LNCaP clone FGC (cell line): Measurements from ENCODE around the gene C2orf81.

Source experiments
- DNase-seq: peaks from one replicate; pipeline ENCODE4 v3.0.0-alpha.2; 2011; ENCODE audit warnings: low read depth
- H3K4me3 ChIP-seq: 2 replicates; pipeline ENCODE4 v1.5.1; 2011; ENCODE audit warnings: mild to moderate bottlenecking, low read depth, low read length, control low read depth
- TF ChIP-seq, protein P1 (sequence below): IDR thresholded peaks from 2 replicates; pipeline ENCODE4 v1.5.1; 2012; ENCODE audit warnings: mild to moderate bottlenecking; ENCODE audit not compliant: control insufficient read depth, insufficient read depth; ENCODE audit errors: extremely low read depth

Gene C2orf81

DNA sequence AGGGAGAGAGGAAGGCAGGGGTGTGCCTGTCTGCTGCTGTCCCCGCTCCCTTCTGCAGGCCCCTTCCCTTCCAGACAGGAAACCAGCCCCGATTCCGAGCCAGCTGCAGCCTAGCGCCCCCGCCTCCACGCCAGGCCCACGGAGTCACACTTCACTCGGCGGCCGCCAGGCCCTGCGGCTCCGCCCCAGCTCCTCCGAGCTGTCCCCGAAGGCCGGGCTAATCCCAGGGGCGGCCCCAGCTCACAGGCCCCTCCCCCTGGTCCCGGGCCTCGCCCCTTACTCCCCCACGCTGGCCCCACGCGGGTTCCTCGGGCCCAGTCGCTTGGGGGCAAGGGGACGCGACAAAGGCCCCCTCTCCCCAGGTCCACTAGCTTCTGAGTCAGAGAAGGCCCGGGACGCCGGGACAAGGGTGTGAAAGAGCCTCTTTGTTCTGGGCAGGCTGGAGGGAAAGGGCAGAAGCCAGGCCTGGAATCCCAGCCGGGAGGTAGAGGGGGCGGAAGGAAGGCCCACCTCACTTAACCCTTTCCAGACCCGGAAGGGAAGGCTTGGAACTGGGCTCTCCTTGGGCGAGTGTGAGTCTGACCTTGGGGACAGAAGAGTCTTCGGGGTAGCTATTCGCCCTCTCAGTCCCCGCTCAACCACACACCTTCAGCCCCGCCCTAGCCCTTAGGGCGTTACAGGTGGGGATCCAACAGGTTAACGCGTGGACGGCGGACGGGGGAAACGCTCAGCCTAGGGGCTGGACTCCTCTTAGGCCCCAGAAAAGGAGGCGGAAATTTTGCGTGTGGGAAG lies 19.2 kb upstream of the C2orf81 start:
- H3K4me3 ChIP-seq, result peak overlapping the region; percentile 67
- TF ChIP-seq, protein P1, sequence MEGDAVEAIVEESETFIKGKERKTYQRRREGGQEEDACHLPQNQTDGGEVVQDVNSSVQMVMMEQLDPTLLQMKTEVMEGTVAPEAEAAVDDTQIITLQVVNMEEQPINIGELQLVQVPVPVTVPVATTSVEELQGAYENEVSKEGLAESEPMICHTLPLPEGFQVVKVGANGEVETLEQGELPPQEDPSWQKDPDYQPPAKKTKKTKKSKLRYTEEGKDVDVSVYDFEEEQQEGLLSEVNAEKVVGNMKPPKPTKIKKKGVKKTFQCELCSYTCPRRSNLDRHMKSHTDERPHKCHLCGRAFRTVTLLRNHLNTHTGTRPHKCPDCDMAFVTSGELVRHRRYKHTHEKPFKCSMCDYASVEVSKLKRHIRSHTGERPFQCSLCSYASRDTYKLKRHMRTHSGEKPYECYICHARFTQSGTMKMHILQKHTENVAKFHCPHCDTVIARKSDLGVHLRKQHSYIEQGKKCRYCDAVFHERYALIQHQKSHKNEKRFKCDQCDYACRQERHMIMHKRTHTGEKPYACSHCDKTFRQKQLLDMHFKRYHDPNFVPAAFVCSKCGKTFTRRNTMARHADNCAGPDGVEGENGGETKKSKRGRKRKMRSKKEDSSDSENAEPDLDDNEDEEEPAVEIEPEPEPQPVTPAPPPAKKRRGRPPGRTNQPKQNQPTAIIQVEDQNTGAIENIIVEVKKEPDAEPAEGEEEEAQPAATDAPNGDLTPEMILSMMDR, result no peak
- no peak for DNase-seq

GRCh38 chr2:74439803-74440377 lies 18.5 kb upstream of the C2orf81 start:
- TF ChIP-seq, protein P1, result no peak
- peak overlapping the region; percentile 67 for H3K4me3 ChIP-seq
- DNase-seq, result no peak

DNA sequence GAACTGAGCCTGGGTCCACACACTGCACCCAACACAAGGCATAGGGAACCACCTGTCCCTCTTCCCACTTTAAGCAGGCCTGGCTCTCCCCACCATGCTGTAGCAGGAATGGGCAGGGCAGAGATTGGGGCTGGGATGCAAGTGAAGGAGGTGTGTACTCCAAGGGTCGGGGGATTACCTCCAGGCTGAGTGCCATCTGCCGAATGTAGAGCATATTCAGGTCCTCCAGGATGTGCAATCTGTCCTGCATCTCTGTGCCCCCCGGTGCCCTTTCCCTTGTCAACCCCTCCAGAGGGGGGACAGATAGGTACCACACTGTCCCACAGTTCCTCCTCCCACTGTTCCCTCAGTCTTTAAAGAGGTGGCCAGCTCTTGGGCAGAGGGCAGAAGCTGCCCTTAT lies 18.0 kb upstream of the C2orf81 start:
- TF ChIP-seq, protein P1, result no peak
- no peak for DNase-seq
- peak overlapping the region; percentile 67; the same call in 1 of the 2 replicates for H3K4me3 ChIP-seq

DNA sequence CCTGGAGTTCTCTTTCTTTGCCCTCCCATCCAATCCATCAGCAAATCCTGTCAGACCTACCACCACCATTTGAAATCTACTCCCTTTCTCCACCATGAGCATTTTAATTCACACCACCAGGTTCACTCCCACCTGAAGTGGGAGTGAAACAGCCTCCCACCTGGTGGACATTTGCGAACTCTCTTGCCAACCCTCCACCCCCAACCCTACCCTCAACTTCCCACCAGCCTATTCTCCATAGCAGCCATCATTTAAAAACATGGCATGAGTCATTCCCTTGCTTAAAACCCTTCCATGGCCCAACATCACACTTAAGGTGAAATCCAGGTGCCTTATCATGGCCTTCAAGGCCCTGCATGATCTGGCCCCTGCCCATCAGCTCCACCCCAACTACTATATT lies 16.8 kb upstream of the C2orf81 start:
- TF ChIP-seq, protein P1, result no peak
- DNase-seq, result no peak
- no peak overlapping the region for H3K4me3 ChIP-seq

- no peak for DNase-seq
- no peak overlapping the region for H3K4me3 ChIP-seq
- TF ChIP-seq, protein P1, result no peak
Measured at GRCh38 chr2:74436848-74437695, 15.7 kb upstream of the C2orf81 start.

DNA sequence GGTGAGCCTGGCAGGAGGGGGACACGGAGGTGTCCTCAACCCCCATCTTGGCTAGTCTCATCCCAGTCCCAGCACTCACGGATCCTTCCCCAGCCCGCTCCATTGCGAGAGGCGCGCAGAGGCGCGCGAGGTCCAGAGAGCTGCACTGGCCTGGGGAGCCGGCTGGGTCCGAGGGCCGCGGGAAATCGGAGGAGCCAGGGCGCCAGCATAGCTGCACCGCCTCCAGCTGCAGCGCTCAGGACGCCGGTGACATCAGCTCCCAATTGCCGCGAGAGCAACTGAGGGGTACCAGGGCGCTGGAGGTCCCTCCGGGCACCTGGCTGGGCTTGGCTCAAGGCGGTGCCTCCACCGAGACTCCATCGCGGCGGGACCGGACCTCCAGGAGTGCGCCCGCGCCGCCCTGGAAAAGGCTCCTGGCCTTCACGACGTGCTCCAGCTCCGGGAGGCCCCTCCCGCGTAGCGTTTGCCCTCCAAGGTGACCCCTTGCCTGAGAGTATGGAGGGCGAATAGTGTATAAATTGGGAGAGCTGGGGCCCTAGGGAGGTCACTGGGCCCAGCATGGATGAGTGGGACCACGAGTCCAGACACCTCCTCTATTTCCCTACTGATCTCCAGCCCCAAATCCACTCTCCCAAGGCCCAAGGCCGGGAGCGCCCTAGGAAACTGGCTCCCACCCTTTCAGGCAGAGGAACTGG lies 14.8 kb upstream of the C2orf81 start:
- H3K4me3 ChIP-seq, result no peak overlapping the region
- no peak for DNase-seq
- TF ChIP-seq, protein P1, result no peak
